ENCODE results near the gene CATSPERD.

DNA sequence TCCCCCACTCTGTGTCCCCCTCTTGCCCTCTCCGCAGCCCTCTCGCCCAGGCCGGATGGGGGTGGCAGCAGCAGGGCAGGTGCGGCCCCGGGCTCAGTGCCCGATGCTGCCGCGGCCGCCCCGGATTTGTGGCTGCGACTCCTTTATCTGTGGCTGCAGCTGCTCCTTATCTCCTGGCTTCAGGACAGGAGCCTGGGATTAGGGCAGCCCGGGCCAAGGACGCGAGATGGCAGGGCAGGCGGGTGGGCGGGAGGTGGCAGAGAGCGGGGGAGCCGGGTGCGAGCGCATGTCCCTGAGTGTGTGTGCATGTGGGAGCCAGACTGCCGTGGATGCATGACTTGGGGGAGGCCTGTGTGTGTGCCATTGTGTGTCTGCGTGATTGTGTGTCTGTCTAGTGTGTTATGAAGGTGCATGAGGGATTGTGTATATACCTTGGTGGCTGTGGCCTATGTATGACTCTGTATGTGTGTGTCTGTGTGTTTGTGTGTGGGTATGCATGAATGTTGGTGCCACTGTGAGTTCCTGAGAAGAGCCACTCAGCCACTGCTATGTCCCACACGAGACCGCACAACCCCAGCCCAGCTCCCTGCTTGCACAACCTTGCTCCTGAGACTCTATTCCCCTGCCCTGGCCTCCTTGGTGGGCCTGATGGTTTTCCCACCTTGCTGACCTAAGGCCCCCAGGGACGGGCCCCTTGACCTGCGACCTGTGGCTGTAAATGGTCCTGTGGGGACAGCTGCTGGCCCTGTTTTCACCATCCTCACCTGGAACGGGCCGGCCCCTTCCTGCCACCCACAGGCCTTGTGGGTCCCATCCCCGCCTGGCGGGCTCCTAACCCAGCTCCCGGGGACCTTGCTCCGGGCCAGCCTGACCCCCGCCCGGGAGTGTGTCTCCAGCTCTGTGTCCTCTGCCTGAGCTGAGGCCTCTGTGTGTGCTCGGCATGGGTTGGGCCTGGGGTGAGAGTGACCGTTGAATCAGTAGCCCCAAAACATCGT is 79.1 kb downstream of the CATSPERD start:
- TF ChIP-seq EZH2 (IDR thresholded peaks at IDR 0.05; ENCODE audit: low read length, unreplicated experiment) = no peak
- TF ChIP-seq, protein P1, sequence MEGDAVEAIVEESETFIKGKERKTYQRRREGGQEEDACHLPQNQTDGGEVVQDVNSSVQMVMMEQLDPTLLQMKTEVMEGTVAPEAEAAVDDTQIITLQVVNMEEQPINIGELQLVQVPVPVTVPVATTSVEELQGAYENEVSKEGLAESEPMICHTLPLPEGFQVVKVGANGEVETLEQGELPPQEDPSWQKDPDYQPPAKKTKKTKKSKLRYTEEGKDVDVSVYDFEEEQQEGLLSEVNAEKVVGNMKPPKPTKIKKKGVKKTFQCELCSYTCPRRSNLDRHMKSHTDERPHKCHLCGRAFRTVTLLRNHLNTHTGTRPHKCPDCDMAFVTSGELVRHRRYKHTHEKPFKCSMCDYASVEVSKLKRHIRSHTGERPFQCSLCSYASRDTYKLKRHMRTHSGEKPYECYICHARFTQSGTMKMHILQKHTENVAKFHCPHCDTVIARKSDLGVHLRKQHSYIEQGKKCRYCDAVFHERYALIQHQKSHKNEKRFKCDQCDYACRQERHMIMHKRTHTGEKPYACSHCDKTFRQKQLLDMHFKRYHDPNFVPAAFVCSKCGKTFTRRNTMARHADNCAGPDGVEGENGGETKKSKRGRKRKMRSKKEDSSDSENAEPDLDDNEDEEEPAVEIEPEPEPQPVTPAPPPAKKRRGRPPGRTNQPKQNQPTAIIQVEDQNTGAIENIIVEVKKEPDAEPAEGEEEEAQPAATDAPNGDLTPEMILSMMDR (conservative IDR thresholded peaks at IDR 0.05; ENCODE audit: low read depth, low read length) = no peak
